Measurements from ENCODE around the gene ZNF236. TPM values are rescaled to one million over a fixed set of nuclear protein-coding genes. Genes with fewer than 3 reads are reported as not detected.
A peak's percentile ranks its signal among the peaks of the same experiment; 100 is the strongest.
"Not testable (repeated sequence)": the region's sequence is repeated elsewhere in the genome, so short reads cannot be mapped to it uniquely, and the experiment has no call there.

ZNF236 gene
- total RNA-seq, 2 donors from 2014 or later, result 9.7 to 16.9 TPM

GRCh38 chr18:76988031-76988826 lies 165.9 kb downstream of the ZNF236 start:
- intact Hi-C loops (cut with DNase I), result loop anchor here (5.0 kb wide), 1 partner anchor 116 kb away; no protein-coding TSS in a partner anchor

GRCh38 chr18:76988827-76989646 lies 166.7 kb downstream of the ZNF236 start:
- DNase-seq, result peak; percentile 10
- Histone ChIP-seq H3K27ac (no peak overlapping the region), H3K9me3 (no peaks in the 10 kb centered on the region), H3K36me3 (no peaks in the 10 kb centered on the region), H3K4me1 (no peaks in the 10 kb centered on the region), H3K9ac (ENCODE audit: low read depth in 2 of 2, low read length in 2 of 2) (no peak overlapping the region), H3K27me3 (no peaks in the 10 kb centered on the region), H3K4me3 (no peak overlapping the region)
- intact Hi-C loops (cut with DNase I), result loop anchor here (5.0 kb wide), 1 partner anchor 117 kb away; no protein-coding TSS in a partner anchor
- no peak for TF ChIP-seq CTCF (IDR thresholded peaks at IDR 0.05)

More at GRCh38 chr18:76988031-76988826, 165.9 kb downstream of the ZNF236 start:
- no peaks in the 10 kb centered on the region for H3K27me3 ChIP-seq
- H3K4me3 ChIP-seq, result no peak overlapping the region
- H3K36me3 ChIP-seq, result no peaks in the 10 kb centered on the region
- TF ChIP-seq CTCF (IDR thresholded peaks at IDR 0.05), result no peak
- no peak overlapping the region for H3K9ac ChIP-seq (ENCODE audit: low read depth in 2 of 2, low read length in 2 of 2)
- peak; percentile 21 for DNase-seq
- no peak overlapping the region for H3K27ac ChIP-seq
- no peaks in the 10 kb centered on the region for H3K9me3 ChIP-seq
- no peaks in the 10 kb centered on the region for H3K4me1 ChIP-seq

- Histone ChIP-seq H3K9me3 (no peaks in the 10 kb centered on the region), H3K4me3 (no peak overlapping the region), H3K4me1 (no peaks in the 10 kb centered on the region), H3K27me3 (no peaks in the 10 kb centered on the region), H3K9ac (ENCODE audit: low read depth in 2 of 2, low read length in 2 of 2) (peak overlapping the region in 1 of 2 donors; percentile 18), H3K27ac (no peak overlapping the region), H3K36me3 (no peaks in the 10 kb centered on the region)
- no peak for TF ChIP-seq CTCF (IDR thresholded peaks at IDR 0.05)
- intact Hi-C loops (cut with DNase I), result loop anchor here (5.0 kb wide), 1 partner anchor 117 kb away; no protein-coding TSS in a partner anchor
- DNase-seq, result no peak
Observed at GRCh38 chr18:76989647-76990190, 167.4 kb downstream of the ZNF236 start.

GRCh38 chr18:76990343-76991020 lies 168.1 kb downstream of the ZNF236 start:
- H3K36me3 ChIP-seq; H3K27me3 ChIP-seq; H3K27ac ChIP-seq; DNase-seq; H3K9ac ChIP-seq (ENCODE audit: low read depth in 2 of 2, low read length in 2 of 2); intact Hi-C loops (cut with DNase I); H3K9me3 ChIP-seq; H3K4me3 ChIP-seq; H3K4me1 ChIP-seq: not testable (repeated sequence)

- DNase-seq, result no peak
- H3K4me1 ChIP-seq, result no peaks in the 10 kb centered on the region
- H3K9ac ChIP-seq (ENCODE audit: low read depth in 2 of 2, low read length in 2 of 2), result no peak overlapping the region
- H3K4me3 ChIP-seq, result no peak overlapping the region
- H3K9me3 ChIP-seq, result no peaks in the 10 kb centered on the region
- H3K27ac ChIP-seq, result no peak overlapping the region
- intact Hi-C loops (cut with DNase I), result no loop called here
- TF ChIP-seq CTCF (IDR thresholded peaks at IDR 0.05), result no peak
- H3K36me3 ChIP-seq, result no peaks in the 10 kb centered on the region
- no peaks in the 10 kb centered on the region for H3K27me3 ChIP-seq
Observed at GRCh38 chr18:76991021-76991688, 168.8 kb downstream of the ZNF236 start.

All from colonic mucosa (tissue), 4 donors.